ENCODE data around the gene ZBTB8A. TPM values are rescaled to one million over a fixed set of nuclear protein-coding genes. Genes with fewer than 3 reads are reported as not detected.

ZBTB8A gene
- total RNA-seq, 1 experiment from 2014 or later = 11.5 TPM

GRCh38 chr1:32650752-32651460, 111.7 kb downstream of the ZBTB8A start, which contains the start of gene RBBP4:
RBBP4 (plus strand) TSS chr1:32651208; CDS start chr1:32651307, 99 bp downstream.
- Mint-ChIP-seq H3K9me3 (ENCODE audit: unreplicated experiment) (no peaks in the 10 kb centered on the region), H3K4me3 (ENCODE audit: unreplicated experiment) (peak within 1 kb of the TSS; percentile 97), H3K27me3 (ENCODE audit: insufficient read depth, unreplicated experiment) (no peaks in the 10 kb centered on the region), H3K36me3 (ENCODE audit: insufficient read depth, unreplicated experiment) (peaks cover 56% of the 10 kb centered on the region), H3K4me1 (ENCODE audit: insufficient read depth, unreplicated experiment) (peaks cover 14% of the 10 kb centered on the region), H3K27ac (ENCODE audit: low read depth, unreplicated experiment) (peak within 1 kb of the TSS; percentile 100)
- ChIA-PET CTCF (interaction anchor here (0.5 to 1.0 kb wide), 3 partner anchors 22 to 213 kb away, joined by 4 to 5 read pairs (median 4); no protein-coding TSS in a partner anchor), POLR2A (interaction anchor here (0.6 to 4.3 kb wide), 32 partner anchors 9 to 471 kb away, joined by 3 to 31 read pairs (median 4); partner anchors contain the start of genes BSDC1, HDAC1, S100PBP and TXLNA)
- BruUV-seq (replicated peaks) = no TSS peak
- TF ChIP-seq CTCF (IDR thresholded peaks at IDR 0.05; ENCODE audit: unreplicated experiment) = no peak
- DNase-seq (ENCODE audit: unreplicated experiment) = peak; percentile 96
- intact Hi-C loops (cut with micrococcal nuclease) = loop anchor here (1.0 kb wide), 2 partner anchors 131 to 203 kb away; no protein-coding TSS in a partner anchor

- POLR2A ChIA-PET = interaction anchor here (0.6 to 4.3 kb wide), 25 partner anchors 8 to 472 kb away, joined by 3 to 31 read pairs (median 4); partner anchors contain the start of genes BSDC1, HDAC1, S100PBP and TXLNA
- CTCF ChIA-PET = interaction anchor here (0.5 to 1.0 kb wide), 4 partner anchors 21 to 240 kb away, joined by 4 to 5 read pairs (median 4); no protein-coding TSS in a partner anchor
- no peak for DNase-seq (ENCODE audit: unreplicated experiment)
- H3K27ac Mint-ChIP-seq (ENCODE audit: low read depth, unreplicated experiment) = peak overlapping the region; percentile 100
- no peak for TF ChIP-seq CTCF (IDR thresholded peaks at IDR 0.05; ENCODE audit: unreplicated experiment)
- no peaks in the 10 kb centered on the region for H3K27me3 Mint-ChIP-seq (ENCODE audit: insufficient read depth, unreplicated experiment)
- H3K4me1 Mint-ChIP-seq (ENCODE audit: insufficient read depth, unreplicated experiment) = peaks cover 14% of the 10 kb centered on the region
- intact Hi-C loops (cut with micrococcal nuclease) = no loop called here
- H3K4me3 Mint-ChIP-seq (ENCODE audit: unreplicated experiment) = peak overlapping the region; percentile 97
- no peaks in the 10 kb centered on the region for H3K9me3 Mint-ChIP-seq (ENCODE audit: unreplicated experiment)
- BruUV-seq (replicated peaks) = no TSS peak
- peaks cover 60% of the 10 kb centered on the region for H3K36me3 Mint-ChIP-seq (ENCODE audit: insufficient read depth, unreplicated experiment)
These were observed 112.3 kb downstream of the ZBTB8A start for GRCh38 chr1:32651461-32652073.

GRCh38 chr1:32652244-32652962, 113.2 kb downstream of the ZBTB8A start:
- BruUV-seq (replicated peaks) = no TSS peak
- no peaks in the 10 kb centered on the region for H3K27me3 Mint-ChIP-seq (ENCODE audit: insufficient read depth, unreplicated experiment)
- peak overlapping the region; percentile 100 for H3K27ac Mint-ChIP-seq (ENCODE audit: low read depth, unreplicated experiment)
- H3K36me3 Mint-ChIP-seq (ENCODE audit: insufficient read depth, unreplicated experiment) = peaks cover 60% of the 10 kb centered on the region
- H3K4me1 Mint-ChIP-seq (ENCODE audit: insufficient read depth, unreplicated experiment) = peaks cover 14% of the 10 kb centered on the region
- intact Hi-C loops (cut with micrococcal nuclease) = no loop called here
- DNase-seq (ENCODE audit: unreplicated experiment) = no peak
- H3K4me3 Mint-ChIP-seq (ENCODE audit: unreplicated experiment) = peak overlapping the region; percentile 97
- ChIA-PET CTCF (interaction anchor here (0.6 to 1.3 kb wide), 5 partner anchors 15 to 241 kb away, joined by 3 to 6 read pairs (median 4); no protein-coding TSS in a partner anchor), POLR2A (interaction anchor here (0.6 to 4.3 kb wide), 12 partner anchors 15 to 300 kb away, joined by 3 to 31 read pairs (median 4); partner anchors contain the start of genes BSDC1, S100PBP and YARS1)
- no peaks in the 10 kb centered on the region for H3K9me3 Mint-ChIP-seq (ENCODE audit: unreplicated experiment)
- no peak for TF ChIP-seq CTCF (IDR thresholded peaks at IDR 0.05; ENCODE audit: unreplicated experiment)

Other genes with a start within 250 kb of the ZBTB8A start
- 39.7 and 62.9 TPM in 2 replicates for gene HDAC1, start 247.3 kb upstream of the ZBTB8A start, total RNA-seq (2022)
- gene MARCKSL1, start 203.2 kb upstream of the ZBTB8A start, total RNA-seq (2022) = 0.65 and 1.0 TPM in 2 replicates
- gene FAM229A, start 176.9 kb upstream of the ZBTB8A start, total RNA-seq (2022) = 13.4 and 19.0 TPM in 2 replicates
- gene TSSK3, start 176.9 kb upstream of the ZBTB8A start, total RNA-seq (2022) = 2.0 and 2.3 TPM in 2 replicates
- 52.6 and 56.2 TPM in 2 replicates for gene BSDC1, start 145.0 kb upstream of the ZBTB8A start, total RNA-seq (2022)
- gene ZBTB8B, start 74.4 kb upstream of the ZBTB8A start, total RNA-seq (2022) = not detected in 2 replicates
- gene ZBTB8OS, start 111.1 kb downstream of the ZBTB8A start, total RNA-seq (2022) = 66.2 and 81.1 TPM in 2 replicates
- gene RBBP4, start 111.8 kb downstream of the ZBTB8A start, total RNA-seq (2022) = 165 and 179 TPM in 2 replicates
- 1.1 and 1.9 TPM in 2 replicates for gene SYNC, start 163.3 kb downstream of the ZBTB8A start, total RNA-seq (2022)